Breast epithelium (tissue), 4 donors: ENCODE measurements around the gene MED17. TPM values are rescaled to one million over a fixed set of nuclear protein-coding genes. Genes with fewer than 3 reads are reported as not detected.

Source experiments
- DNase-seq, 2 donors: peaks; one replicate each; pipeline ENCODE4 v3.0.0-alpha.2; 2019; ENCODE audit warnings: low spot score in 2 of 2
- H3K27ac ChIP-seq, 2 donors: fragments of 200-600 bp; sonication (generic) in 1 of 2; one replicate each; pipeline ENCODE4 v1.5.1; 2016 to 2019; ENCODE audit warnings: mild to moderate bottlenecking in 1 of 2
- H3K27me3 ChIP-seq, 2 donors: fragments of 200-600 bp; sonication (generic) in 1 of 2; one replicate each; pipeline versions ENCODE4 v1.5.1 to v1.6.0; 2017 to 2019; ENCODE audit warnings: control low read depth in 1 of 2, mild to moderate bottlenecking in 1 of 2
- H3K36me3 ChIP-seq: fragments of 200-600 bp; one replicate; pipeline ENCODE4 v1.5.1; 2019
- H3K4me1 ChIP-seq, 2 donors: fragments of 200-600 bp; sonication (generic); one replicate each; pipeline ENCODE4 v1.5.1; 2016 to 2019; ENCODE audit warnings: control low read depth in 1 of 2
- H3K4me3 ChIP-seq, 3 donors: fragments of 200-600 bp; sonication (generic); 1 replicate in 2 of 3; 2 replicates in 1 of 3; pipeline ENCODE4 v1.5.1; 2016 to 2019; ENCODE audit warnings: mild to moderate bottlenecking in 3 of 3, moderate library complexity in 2 of 3
- H3K9me3 ChIP-seq, 2 donors: fragments of 200-600 bp; sonication (generic) in 1 of 2; one replicate each; pipeline ENCODE4 v1.5.1; 2016 to 2019; ENCODE audit warnings: control low read depth in 1 of 2
- CTCF ChIP-seq, 3 donors: fragments of 450-650 bp; IDR thresholded peaks; one replicate each; pipeline ENCODE4 v1.5.1; 2016 to 2017; ENCODE audit warnings: antibody characterized with exemption in 3 of 3, mild to moderate bottlenecking in 3 of 3, moderate library complexity in 3 of 3
- POLR2A ChIP-seq: fragments of 450-650 bp; IDR thresholded peaks from one replicate; pipeline ENCODE4 v1.6.1; 2016; ENCODE audit warnings: antibody characterized with exemption, mild to moderate bottlenecking, moderate library complexity
- POLR2AphosphoS5 ChIP-seq, 3 donors: sonication (generic); formaldehyde crosslinking; IDR thresholded peaks; one replicate each; pipeline ENCODE4 v1.6.1; 2017; ENCODE audit warnings: antibody characterized with exemption in 3 of 3
- intact Hi-C: fragments of 100-400 bp; cut with DNase I; formaldehyde crosslinking; loops from one replicate; pipeline ENCODE4 v1.15.1; 2023; ENCODE audit warnings: low total_unique reads
- total RNA-seq, 3 donors: library from RNA; depleted of rRNA; stranded (reverse); fragments of >200 nt; gene quantifications; one replicate each; pipeline ENCODE4 v1.1.0, GENCODE V29; 2016

Gene MED17
- total RNA-seq, 3 donors from 2014 or later = 20.6 to 47.0 (median 29.8) TPM

GRCh38 chr11:93852242-93852641, 68.2 kb downstream of the MED17 start:
- H3K36me3 ChIP-seq = no peaks in the 10 kb centered on the region
- intact Hi-C loops = no loop called here
- no peak overlapping the region for H3K4me3 ChIP-seq
- H3K9me3 ChIP-seq = no peaks in the 10 kb centered on the region
- H3K27me3 ChIP-seq = no peaks in the 10 kb centered on the region
- H3K27ac ChIP-seq = no peak overlapping the region
- TF ChIP-seq POLR2A (no peak), CTCF (IDR thresholded peaks at IDR 0.05) (no peak), POLR2AphosphoS5 (IDR thresholded peaks at IDR 0.05) (no peak)
- no peaks in the 10 kb centered on the region for H3K4me1 ChIP-seq
- no peak for DNase-seq

GRCh38 chr11:93857413-93858120, 73.5 kb downstream of the MED17 start:
- Histone ChIP-seq H3K27me3 (no peaks in the 10 kb centered on the region), H3K36me3 (no peaks in the 10 kb centered on the region), H3K9me3 (no peaks in the 10 kb centered on the region), H3K27ac (no peak overlapping the region), H3K4me3 (no peak overlapping the region), H3K4me1 (peaks cover 0 to 3% of the 10 kb centered on the region in 2 donors)
- no peak for DNase-seq
- TF ChIP-seq POLR2AphosphoS5 (IDR thresholded peaks at IDR 0.05) (no peak), POLR2A (no peak), CTCF (IDR thresholded peaks at IDR 0.05) (no peak)
- intact Hi-C loops = loop anchor here (5.0 kb wide), 1 partner anchor 105 kb away; no protein-coding TSS in a partner anchor

- no peak for TF ChIP-seq POLR2A
- no peak for TF ChIP-seq CTCF (IDR thresholded peaks at IDR 0.05)
- no peak for TF ChIP-seq POLR2AphosphoS5 (IDR thresholded peaks at IDR 0.05)
- Histone ChIP-seq H3K27me3 (no peaks in the 10 kb centered on the region), H3K9me3 (no peaks in the 10 kb centered on the region), H3K4me1 (peaks cover 0 to 3% of the 10 kb centered on the region in 2 donors), H3K36me3 (no peaks in the 10 kb centered on the region), H3K27ac (no peak overlapping the region), H3K4me3 (no peak overlapping the region)
- DNase-seq = no peak
- intact Hi-C loops = loop anchor here (5.0 kb wide), 1 partner anchor 106 kb away; no protein-coding TSS in a partner anchor
Measured at GRCh38 chr11:93858121-93858775, 74.2 kb downstream of the MED17 start.

GRCh38 chr11:93861808-93862207, 77.7 kb downstream of the MED17 start:
- Histone ChIP-seq H3K27ac (no peak overlapping the region), H3K9me3 (no peaks in the 10 kb centered on the region), H3K4me1 (peaks cover 0 to 3% of the 10 kb centered on the region in 2 donors), H3K36me3 (no peaks in the 10 kb centered on the region), H3K27me3 (no peaks in the 10 kb centered on the region), H3K4me3 (no peak overlapping the region)
- intact Hi-C loops = no loop called here
- TF ChIP-seq CTCF (IDR thresholded peaks at IDR 0.05) (no peak), POLR2A (no peak), POLR2AphosphoS5 (IDR thresholded peaks at IDR 0.05) (no peak)
- no peak for DNase-seq

Other genes with a start within 250 kb of the MED17 start
- gene SMCO4, start 240.9 kb upstream of the MED17 start, total RNA-seq = 10 to 100 TPM; 13.4 to 64.4 (median 21.0) TPM
- gene CEP295, start 122.6 kb upstream of the MED17 start, total RNA-seq = 10 to 100 TPM; 18.9 to 31.2 (median 21.0) TPM
- 100 to 1,000 TPM in 2 of 3 donors, 10 to 100 TPM in 1; 91.5 to 172 (median 154) TPM for gene TAF1D, start 42.8 kb upstream of the MED17 start, total RNA-seq
- 10 to 100 TPM; 32.8 to 53.7 (median 53.1) TPM for gene C11orf54, start 42.6 kb upstream of the MED17 start, total RNA-seq
- gene VSTM5, start 66.3 kb downstream of the MED17 start, total RNA-seq = under 1 TPM in 1 of 3 donors, not detected in 2; 0.29 TPM
- gene HEPHL1, start 237.1 kb downstream of the MED17 start, total RNA-seq = under 1 TPM in 2 of 3 donors, not detected in 1; 0.15 to 0.33 TPM